SU-DHL-6 (cell line): ENCODE measurements around the gene MARCHF6.

Experiments
- H2AFZ ChIP-seq: fragments of 200-600 bp; sonication (generic); 2 replicates; pipeline ENCODE4 v1.6.1; 2014; ENCODE audit warnings: low read depth, mild to moderate bottlenecking, moderate library complexity, mixed read lengths, antibody characterized with exemption, low read length; ENCODE audit not compliant: severe bottlenecking
- H3F3A ChIP-seq: fragments of 200-600 bp; shearing (Covaris generic); 2 replicates; pipeline ENCODE4 v1.6.0; 2016; ENCODE audit warnings: antibody characterized with exemption, mild to moderate bottlenecking; ENCODE audit not compliant: insufficient read depth
- H3K27ac ChIP-seq: fragments of 200-600 bp; sonication (generic); 2 replicates; pipeline ENCODE4 v1.5.1; 2016; ENCODE audit warnings: low read depth, mild to moderate bottlenecking, low read length, moderate library complexity, mixed read lengths
- H3K27me3 ChIP-seq: fragments of 200-600 bp; sonication (generic), shearing (Covaris generic); 2 replicates; pipeline ENCODE4 v1.6.0; 2014; ENCODE audit warnings: mild to moderate bottlenecking, low read length
- H3K36me3 ChIP-seq: fragments of 200-600 bp; sonication (generic); 2 replicates; pipeline ENCODE4 v1.6.1; 2014; ENCODE audit warnings: mild to moderate bottlenecking, low read length, mixed read lengths
- H3K4me2 ChIP-seq: fragments of 300-600, 200-600 bp; shearing (Covaris generic), sonication (generic); 2 replicates; pipeline ENCODE4 v1.6.0; 2014; ENCODE audit warnings: low read length, low read depth, mild to moderate bottlenecking; ENCODE audit not compliant: poor library complexity, severe bottlenecking
- H3K4me3 ChIP-seq: fragments of 200-600 bp; sonication (generic); 2 replicates; pipeline ENCODE4 v1.5.1; 2014; ENCODE audit warnings: antibody characterized with exemption, low read length, mild to moderate bottlenecking, mixed read lengths; ENCODE audit not compliant: insufficient read depth, poor library complexity, severe bottlenecking
- H3K79me2 ChIP-seq: fragments of 200-600 bp; sonication (generic); 2 replicates; pipeline ENCODE4 v1.6.1; 2014; ENCODE audit warnings: mild to moderate bottlenecking, low read length, moderate library complexity; ENCODE audit not compliant: insufficient read depth
- H3K9ac ChIP-seq: fragments of 200-600 bp; sonication (generic); 2 replicates; pipeline ENCODE4 v1.7.0; 2014; ENCODE audit warnings: mild to moderate bottlenecking, low read length
- H3K9me2 ChIP-seq: fragments of 200-600 bp; sonication (generic); replicated peaks from 2 replicates; pipeline ENCODE4 v1.6.1; 2014; ENCODE audit warnings: low read length; ENCODE audit not compliant: insufficient read depth
- H3K9me3 ChIP-seq: fragments of 200-600 bp; sonication (generic); 2 replicates; pipeline ENCODE4 v1.6.1; 2014; ENCODE audit warnings: low read length, mixed read lengths; ENCODE audit not compliant: insufficient read depth
- H4K20me1 ChIP-seq: fragments of 200-600 bp; sonication (generic); 2 replicates; pipeline ENCODE4 v1.6.1; 2014; ENCODE audit warnings: low read depth, mild to moderate bottlenecking, antibody characterized with exemption, low read length, moderate library complexity, mixed read lengths
- EZH2phosphoT487 ChIP-seq: fragments of 200-600 bp; sonication (generic), shearing (Covaris generic); conservative IDR thresholded peaks from 2 replicates; pipeline ENCODE4 v1.6.1; 2018; ENCODE audit warnings: mild to moderate bottlenecking, antibody characterized with exemption, low read length, moderate library complexity, mixed read lengths
- TF ChIP-seq, protein P1 (sequence below): fragments of 200-600 bp; sonication (generic); IDR thresholded peaks from one replicate; pipeline ENCODE4 v1.5.1; 2017; ENCODE audit warnings: antibody characterized with exemption, mild to moderate bottlenecking, low read length, moderate library complexity; ENCODE audit not compliant: insufficient read depth, poor library complexity, severe bottlenecking

Gene MARCHF6

DNA sequence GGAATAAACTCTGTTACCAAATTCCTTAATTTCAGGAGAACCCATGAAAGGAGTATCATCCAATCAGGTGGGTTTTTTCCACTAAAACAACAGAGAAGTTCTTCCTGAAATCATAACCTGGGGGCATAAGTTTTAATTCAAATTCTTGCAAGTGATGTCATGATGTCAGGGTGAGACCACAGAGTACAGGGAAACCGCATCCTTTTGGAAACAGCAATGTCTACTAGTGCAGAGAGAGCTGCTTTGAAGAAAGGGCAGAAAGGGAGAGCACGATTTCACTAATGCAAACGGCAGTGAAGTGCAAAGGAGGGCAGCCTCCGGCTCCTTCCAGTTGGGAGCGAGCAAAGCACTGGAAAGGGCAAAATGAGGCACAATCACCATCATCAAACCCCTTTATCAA lies 25.2 kb upstream of the MARCHF6 start:
- Histone ChIP-seq H3K4me3 (no peak overlapping the region), H3F3A (no peaks in the 10 kb centered on the region), H3K9me2 (no peaks in the 10 kb centered on the region), H3K9ac (no peak overlapping the region), H3K27ac (no peak overlapping the region), H3K4me2 (no peak overlapping the region), H3K79me2 (no peaks in the 10 kb centered on the region), H4K20me1 (no peaks in the 10 kb centered on the region), H3K36me3 (no peaks in the 10 kb centered on the region), H3K27me3 (no peaks in the 10 kb centered on the region), H3K9me3 (no peaks in the 10 kb centered on the region), H2AFZ (no peak overlapping the region)
- TF ChIP-seq EZH2phosphoT487 = no peak
- TF ChIP-seq, protein P1, sequence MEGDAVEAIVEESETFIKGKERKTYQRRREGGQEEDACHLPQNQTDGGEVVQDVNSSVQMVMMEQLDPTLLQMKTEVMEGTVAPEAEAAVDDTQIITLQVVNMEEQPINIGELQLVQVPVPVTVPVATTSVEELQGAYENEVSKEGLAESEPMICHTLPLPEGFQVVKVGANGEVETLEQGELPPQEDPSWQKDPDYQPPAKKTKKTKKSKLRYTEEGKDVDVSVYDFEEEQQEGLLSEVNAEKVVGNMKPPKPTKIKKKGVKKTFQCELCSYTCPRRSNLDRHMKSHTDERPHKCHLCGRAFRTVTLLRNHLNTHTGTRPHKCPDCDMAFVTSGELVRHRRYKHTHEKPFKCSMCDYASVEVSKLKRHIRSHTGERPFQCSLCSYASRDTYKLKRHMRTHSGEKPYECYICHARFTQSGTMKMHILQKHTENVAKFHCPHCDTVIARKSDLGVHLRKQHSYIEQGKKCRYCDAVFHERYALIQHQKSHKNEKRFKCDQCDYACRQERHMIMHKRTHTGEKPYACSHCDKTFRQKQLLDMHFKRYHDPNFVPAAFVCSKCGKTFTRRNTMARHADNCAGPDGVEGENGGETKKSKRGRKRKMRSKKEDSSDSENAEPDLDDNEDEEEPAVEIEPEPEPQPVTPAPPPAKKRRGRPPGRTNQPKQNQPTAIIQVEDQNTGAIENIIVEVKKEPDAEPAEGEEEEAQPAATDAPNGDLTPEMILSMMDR = no peak

DNA sequence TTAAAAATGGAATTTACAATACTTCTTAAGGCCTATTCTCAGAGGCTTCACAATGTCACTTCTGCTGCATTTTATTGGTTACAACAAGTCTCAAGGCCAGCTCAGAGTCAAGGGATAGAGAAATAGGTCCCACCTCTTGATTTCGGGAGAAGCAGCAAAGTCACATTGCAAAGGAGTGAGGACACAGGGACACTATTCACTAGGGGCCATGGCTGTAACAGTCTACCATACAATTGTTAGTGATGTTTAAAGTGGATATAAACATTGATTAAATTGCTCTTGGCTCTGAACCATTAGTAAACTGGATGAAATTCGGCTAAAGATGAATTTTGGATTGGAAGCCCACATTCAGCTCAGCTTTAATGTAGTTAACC lies 24.1 kb upstream of the MARCHF6 start:
- Histone ChIP-seq H3K36me3 (no peaks in the 10 kb centered on the region), H3K4me2 (no peak overlapping the region), H2AFZ (no peak overlapping the region), H4K20me1 (no peaks in the 10 kb centered on the region), H3F3A (no peaks in the 10 kb centered on the region), H3K4me3 (no peak overlapping the region), H3K79me2 (no peaks in the 10 kb centered on the region), H3K9me3 (no peaks in the 10 kb centered on the region), H3K27me3 (no peaks in the 10 kb centered on the region), H3K27ac (no peak overlapping the region), H3K9ac (no peak overlapping the region), H3K9me2 (no peaks in the 10 kb centered on the region)
- TF ChIP-seq, protein P1 = no peak
- no peak for TF ChIP-seq EZH2phosphoT487

DNA sequence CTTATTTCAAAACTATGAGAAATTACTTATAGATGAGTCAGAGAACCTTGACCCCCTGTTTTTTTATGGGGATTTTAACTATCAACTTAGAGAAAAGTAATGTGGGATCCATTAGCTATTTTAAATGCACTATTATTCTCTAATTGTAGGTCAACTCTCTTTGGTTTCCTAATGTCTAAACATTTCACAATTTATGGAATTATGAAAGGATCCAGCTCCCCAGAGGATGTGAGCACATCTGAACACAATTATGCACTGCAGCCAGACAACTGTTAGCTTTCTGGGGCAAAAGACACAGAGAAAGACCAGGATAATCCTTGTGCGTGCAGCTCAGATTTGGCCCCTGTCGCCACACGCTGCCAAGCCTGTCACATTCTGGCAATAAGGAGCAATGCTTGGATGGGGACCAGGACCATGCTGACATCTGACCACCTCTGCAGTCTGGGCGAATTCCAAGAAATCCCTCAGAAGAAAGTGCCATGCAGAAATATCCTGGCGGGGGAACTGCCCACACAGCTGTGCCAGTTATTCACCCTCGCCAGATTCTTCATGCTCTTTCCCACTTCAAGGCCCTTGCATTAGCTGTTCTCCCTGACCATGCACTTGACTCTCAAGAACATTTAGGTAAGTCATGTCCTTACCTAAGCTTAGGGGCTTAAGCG lies 23.5 kb upstream of the MARCHF6 start:
- Histone ChIP-seq H3K27me3 (no peaks in the 10 kb centered on the region), H4K20me1 (no peaks in the 10 kb centered on the region), H3K79me2 (no peaks in the 10 kb centered on the region), H3K9me2 (no peaks in the 10 kb centered on the region), H3K4me2 (no peak overlapping the region), H3K9ac (no peak overlapping the region), H3F3A (no peaks in the 10 kb centered on the region), H3K4me3 (no peak overlapping the region), H2AFZ (no peak overlapping the region), H3K27ac (no peak overlapping the region), H3K9me3 (no peaks in the 10 kb centered on the region), H3K36me3 (no peaks in the 10 kb centered on the region)
- TF ChIP-seq, protein P1 = no peak
- no peak for TF ChIP-seq EZH2phosphoT487
